Measurements from ENCODE around the gene DIS3L2. TPM values are rescaled to one million over a fixed set of nuclear protein-coding genes. Genes with fewer than 3 reads are reported as not detected.

DIS3L2 gene
- total and polyA plus RNA-seq, 2 of the 8 experiments (the other 6 are each of a cell fraction or from before 2014, with no cell fraction given), result 11.5 to 21.6 TPM

DNA sequence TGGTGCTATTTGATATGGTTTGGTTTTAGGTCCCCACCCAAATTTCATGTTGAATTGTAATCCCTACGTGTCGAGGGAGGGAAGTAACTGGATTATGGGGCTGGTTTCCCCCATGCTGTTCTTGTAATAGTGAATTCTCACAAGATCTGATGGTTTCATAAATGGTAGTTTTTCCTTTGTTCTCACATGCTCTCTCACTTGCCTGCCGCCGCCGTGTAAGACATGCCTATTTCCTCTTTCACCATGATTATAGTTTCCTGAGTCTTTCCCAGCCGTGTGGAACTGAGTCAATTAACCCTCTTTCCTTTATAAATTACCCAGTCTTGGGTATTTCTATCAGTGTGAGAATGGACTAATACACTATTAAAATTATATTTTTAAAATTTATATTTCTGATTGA is 7.3 kb downstream of the DIS3L2 start:
- peaks cover 0 to 2% of the 10 kb centered on the region in 2 experiments for H4K20me1 ChIP-seq (replicated peaks in 1 of 2; ENCODE audit: control insufficient read depth in 1 of 2, insufficient read depth in 2 of 2, low read length in 2 of 2)
- ChIA-PET CTCF (ENCODE audit: partially characterized antibody) (interaction anchor here (0.6 to 1.6 kb wide), 2 partner anchors 39 to 697 kb away, joined by 3 to 6 read pairs; no protein-coding TSS in a partner anchor), POLR2A (ENCODE audit: partially characterized antibody) (no interaction called here)
- peaks cover 6 to 7% of the 10 kb centered on the region in 2 experiments; a peak in 3 of 4 replicates for H3K9me3 ChIP-seq (ENCODE audit: insufficient read depth in 2 of 2, low read depth in 1 of 2, low read length in 1 of 2)
- H3K18ac ChIP-seq (ENCODE audit: extremely low read depth, low read length), result no peak overlapping the region
- no peaks in the 10 kb centered on the region for H3K27me3 ChIP-seq (replicated peaks in 1 of 4; ENCODE audit: control insufficient read depth in 3 of 4, extremely low read depth in 1 of 4, insufficient read depth in 3 of 4, low read length in 3 of 4)
- peaks cover 0 to 30% of the 10 kb centered on the region in 2 experiments; a peak in 2 of 4 replicates for H3K79me2 ChIP-seq (ENCODE audit: control insufficient read depth in 1 of 2, insufficient read depth in 2 of 2, low read length in 2 of 2)
- H3K14ac ChIP-seq (ENCODE audit: insufficient read length), result no peak overlapping the region
- TF ChIP-seq YY1 (IDR thresholded peaks at IDR 0.05; ENCODE audit: low read depth, low read length) (no peak), SRF (IDR thresholded peaks at IDR 0.05; ENCODE audit: low read depth, low read length) (no peak), CBX5 (IDR thresholded peaks at IDR 0.05; ENCODE audit: low read depth, low read length) (no peak), CREB1 (IDR thresholded peaks at IDR 0.05) (no peak), POLR2A (IDR thresholded peaks at IDR 0.05; ENCODE audit: control extremely low read depth in 1 of 2, low read depth in 2 of 2, low read length in 2 of 2) (no peak), SIRT6 (IDR thresholded peaks at IDR 0.05; ENCODE audit: low read length) (no peak), SIN3A (conservative IDR thresholded peaks at IDR 0.05 in 1 of 2, IDR thresholded peaks at IDR 0.05 in 1 of 2; ENCODE audit: low read depth in 1 of 2, low read length in 2 of 2) (no peak), RAD21 (IDR thresholded peaks at IDR 0.05 in 1 of 2, conservative IDR thresholded peaks at IDR 0.05 in 1 of 2; ENCODE audit: low read depth in 2 of 2, low read length in 2 of 2) (no peak), MAFK (IDR thresholded peaks at IDR 0.05; ENCODE audit: low read depth, low read length) (no peak)
- TF ChIP-seq, protein P1, sequence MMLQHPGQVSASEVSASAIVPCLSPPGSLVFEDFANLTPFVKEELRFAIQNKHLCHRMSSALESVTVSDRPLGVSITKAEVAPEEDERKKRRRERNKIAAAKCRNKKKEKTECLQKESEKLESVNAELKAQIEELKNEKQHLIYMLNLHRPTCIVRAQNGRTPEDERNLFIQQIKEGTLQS (IDR thresholded peaks at IDR 0.05; ENCODE audit: insufficient read depth, low read depth, low read length), result no peak
- H3K56ac ChIP-seq (replicated peaks; ENCODE audit: insufficient read length, low read depth, low read length), result no peak overlapping the region
- H3K4me3 ChIP-seq (ENCODE audit: extremely low read depth in 1 of 4, insufficient read depth in 2 of 4, low read depth in 3 of 4, low read length in 4 of 4), result no peak overlapping the region
- H3K79me1 ChIP-seq (ENCODE audit: low read depth, low read length), result peaks cover 4% of the 10 kb centered on the region; the same call in 1 of the 2 replicates
- no peak overlapping the region for H3K4me2 ChIP-seq (ENCODE audit: insufficient read depth in 1 of 2, low read depth in 2 of 2, low read length in 2 of 2)
- no peak overlapping the region for H2BK15ac ChIP-seq (ENCODE audit: low read length)
- H2AFZ ChIP-seq (ENCODE audit: low read length), result no peak overlapping the region
- no peaks in the 10 kb centered on the region for H3K36me3 ChIP-seq (ENCODE audit: control insufficient read depth in 2 of 4, insufficient read depth in 4 of 4, low read length in 3 of 4)
- no peak overlapping the region for H3K27ac ChIP-seq (ENCODE audit: low read depth, low read length)
- H2BK120ac ChIP-seq (replicated peaks; ENCODE audit: low read depth, low read length), result no peak overlapping the region
- H3K4me1 ChIP-seq (replicated peaks in 1 of 4; ENCODE audit: control insufficient read depth in 3 of 4, insufficient read depth in 4 of 4, low read length in 3 of 4), result no peaks in the 10 kb centered on the region
- H3K23ac ChIP-seq (ENCODE audit: insufficient read length), result no peak overlapping the region
- no peak overlapping the region for H4K91ac ChIP-seq (replicated peaks; ENCODE audit: insufficient read length, low read length)
- no peak overlapping the region for H4K8ac ChIP-seq (ENCODE audit: extremely low read depth, insufficient read depth, low read length)
- no peak overlapping the region for H2BK20ac ChIP-seq (ENCODE audit: low read length)
- DNase-seq (ENCODE audit: low read depth in 1 of 2, low spot score in 2 of 2), result no peak
- no peaks in the 10 kb centered on the region for H3K23me2 ChIP-seq (ENCODE audit: low read depth, low read length)
- WGBS, 2 experiments (ENCODE audit: extremely low coverage in 1 of 2, insufficient coverage in 1 of 2, insufficient read length in 1 of 2, insufficient replicate concordance in 2 of 2, low coverage in 1 of 2, low lambda C conversion rate in 2 of 2, missing lambda C conversion rate in 1 of 2), result 97% methylated on average over 6 of the region's 6 CpGs; no CpG with 5 or more reads in 1 of the 2 experiments
- FAIRE-seq, result no peak
- no peak overlapping the region for H4K5ac ChIP-seq (ENCODE audit: insufficient read length, low read depth, low read length)
- no peak overlapping the region for H3K4ac ChIP-seq (replicated peaks; ENCODE audit: insufficient read length, low read depth, low read length)
- no peak overlapping the region for H2BK12ac ChIP-seq (ENCODE audit: low read depth, low read length)
- H3K9ac ChIP-seq (replicated peaks in 1 of 4; ENCODE audit: extremely low read depth in 1 of 4, low read depth in 3 of 4, low read length in 3 of 4), result no peak overlapping the region
- H2AK5ac ChIP-seq (ENCODE audit: low read depth, low read length), result no peak overlapping the region
- no peak overlapping the region for H2BK5ac ChIP-seq (ENCODE audit: low read depth, low read length)

Data from H1 (cell line).